HG02623 (cell line): Measurements from ENCODE around the gene CCDC106.

ENCODE experiments used
- ATAC-seq: cut with Tn5 transposase; IDR thresholded peaks from one replicate; pipeline ENCODE4 v1.9.1; 2021; ENCODE audit warnings: moderate library complexity; ENCODE audit not compliant: unreplicated experiment

CCDC106 gene

DNA sequence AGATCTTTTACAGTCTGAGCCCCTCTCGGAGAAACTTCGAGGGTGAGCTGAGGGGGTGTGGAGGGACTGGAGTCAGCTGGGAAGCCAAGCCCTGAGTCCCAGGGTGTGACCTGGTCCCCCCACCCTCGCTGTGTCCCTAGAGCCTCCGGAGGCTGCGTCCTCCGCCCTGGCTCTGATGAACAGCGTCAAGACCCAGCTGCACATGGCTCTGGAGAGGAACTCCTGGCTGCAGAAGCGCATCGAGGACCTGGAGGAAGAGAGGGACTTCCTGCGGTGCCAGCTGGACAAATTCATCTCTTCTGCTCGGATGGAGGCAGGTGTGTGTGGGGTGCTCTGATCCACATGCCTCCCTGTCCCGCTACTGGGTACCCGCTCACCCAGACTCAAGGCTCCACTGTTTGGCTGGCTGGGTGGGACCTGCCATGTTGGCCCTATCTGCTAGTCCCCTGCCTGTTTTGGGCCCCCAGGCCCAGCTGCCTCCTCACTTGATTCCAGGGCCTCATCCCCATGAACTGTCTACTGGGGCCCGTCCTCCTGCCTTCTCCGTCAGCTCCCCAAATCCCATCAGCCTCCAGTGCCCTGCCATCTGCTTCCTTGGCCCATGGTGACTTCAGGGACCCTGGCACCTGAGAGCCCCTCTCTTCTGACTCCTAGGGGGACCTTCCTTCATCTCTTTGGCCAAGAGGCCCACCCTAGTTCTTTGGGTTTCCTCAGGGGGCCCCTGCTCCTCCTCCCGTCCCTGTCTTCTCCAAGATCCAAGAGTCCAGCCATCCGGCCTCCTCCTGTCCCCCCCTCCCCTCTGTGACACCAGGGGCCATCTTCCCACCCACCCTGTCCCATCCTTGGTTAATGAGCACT, 1.5 kb downstream of the CCDC106 start:
- no peak for ATAC-seq

DNA sequence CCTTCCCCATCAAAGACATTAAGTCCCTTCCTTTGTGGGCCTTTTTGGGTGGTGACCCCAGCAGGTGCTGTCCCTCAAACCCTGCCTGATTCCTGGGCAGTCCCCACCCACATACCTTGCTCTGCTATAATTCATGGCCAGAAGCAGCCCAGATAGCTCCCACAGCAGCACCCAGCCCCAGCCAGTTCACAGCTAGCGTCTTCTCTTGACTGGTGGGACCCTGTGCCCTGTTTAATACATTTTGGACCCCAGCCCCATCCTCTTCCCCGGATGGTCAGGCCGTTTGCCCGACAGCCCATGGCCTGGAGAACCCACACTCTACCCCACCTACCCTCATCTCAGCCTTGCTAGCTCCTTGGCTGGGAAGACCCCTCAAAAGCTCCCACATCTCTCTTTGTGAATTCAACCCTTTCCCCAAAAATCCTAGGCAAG, 2.1 kb downstream of the CCDC106 start:
- no peak for ATAC-seq

- ATAC-seq: no peak
Observed at GRCh38 chr19:55650602-55651230, 2.7 kb downstream of the CCDC106 start.

DNA sequence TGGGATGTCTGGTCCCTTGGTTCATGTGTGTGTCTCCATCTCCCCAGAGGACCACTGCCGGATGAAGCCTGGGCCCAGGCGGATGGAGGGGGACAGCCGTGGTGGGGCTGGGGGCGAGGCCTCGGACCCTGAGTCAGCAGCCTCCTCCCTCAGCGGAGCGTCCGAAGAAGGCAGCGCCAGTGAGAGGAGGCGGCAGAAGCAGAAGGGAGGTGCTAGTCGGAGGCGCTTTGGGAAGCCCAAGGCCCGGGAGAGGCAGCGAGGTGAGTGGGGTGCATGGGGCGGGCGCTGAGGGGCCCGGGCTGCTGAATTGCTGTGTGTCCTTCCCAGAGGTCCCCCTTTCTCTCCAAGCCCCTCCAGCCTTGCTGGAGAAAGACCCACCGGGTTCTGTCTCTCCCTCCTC, 3.2 kb downstream of the CCDC106 start:
- ATAC-seq: no peak

- no peak for ATAC-seq
Observed at GRCh38 chr19:55652311-55653128, 4.5 kb downstream of the CCDC106 start.

GRCh38 chr19:55653651-55654322, 5.8 kb downstream of the CCDC106 start:
- peak; percentile 41 for ATAC-seq

GRCh38 chr19:55654323-55654867, 6.4 kb downstream of the CCDC106 start:
- ATAC-seq: peak; percentile 57

- peak; percentile 28 for ATAC-seq
Observed at GRCh38 chr19:55654868-55655647, 7.0 kb downstream of the CCDC106 start, which contains the start of gene U2AF2. Gene U2AF2 (plus strand): TSS chr19:55655035. CDS start chr19:55655105, 70 bp downstream.

GRCh38 chr19:55655648-55656040, 7.6 kb downstream of the CCDC106 start:
- ATAC-seq: no peak

GRCh38 chr19:55656552-55656951, 8.5 kb downstream of the CCDC106 start:
- ATAC-seq: no peak

DNA sequence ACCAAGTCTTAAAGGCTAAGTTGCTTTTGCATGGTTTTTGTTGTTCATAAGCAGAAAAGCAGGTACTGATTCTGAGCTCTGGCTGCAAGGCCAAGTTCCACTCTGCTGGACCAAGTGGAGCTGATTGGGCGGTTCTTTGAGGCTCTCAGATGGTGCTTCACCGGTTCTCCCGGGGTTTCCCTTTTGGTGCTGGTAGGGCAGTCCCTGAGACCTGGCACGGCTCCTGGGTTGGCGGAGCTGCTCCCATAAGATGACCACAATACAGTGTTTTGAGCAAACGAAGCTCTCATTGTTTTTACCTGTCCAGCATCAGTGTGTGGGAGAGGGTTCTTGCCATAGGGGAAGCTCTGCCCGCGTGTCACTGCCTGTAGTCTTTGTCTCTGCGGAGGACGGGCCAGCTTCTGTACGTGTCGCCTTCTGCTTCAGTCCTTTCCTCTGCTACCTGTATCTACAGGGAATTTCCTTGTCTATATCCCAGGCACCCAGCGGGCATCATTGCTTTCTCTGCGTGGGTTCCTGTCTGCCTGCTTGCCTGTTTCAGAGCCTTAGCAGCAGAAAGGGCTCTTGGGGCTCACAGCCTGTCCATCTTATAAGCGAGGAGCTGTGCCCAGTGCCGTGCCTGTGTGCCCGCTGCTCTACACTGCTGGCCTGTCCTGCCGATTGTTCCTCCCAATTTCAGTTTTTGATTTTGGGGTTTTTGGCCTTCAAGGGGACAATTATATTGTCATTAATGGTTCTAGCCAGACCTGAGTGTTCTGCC, 9.2 kb downstream of the CCDC106 start:
- ATAC-seq: no peak

DNA sequence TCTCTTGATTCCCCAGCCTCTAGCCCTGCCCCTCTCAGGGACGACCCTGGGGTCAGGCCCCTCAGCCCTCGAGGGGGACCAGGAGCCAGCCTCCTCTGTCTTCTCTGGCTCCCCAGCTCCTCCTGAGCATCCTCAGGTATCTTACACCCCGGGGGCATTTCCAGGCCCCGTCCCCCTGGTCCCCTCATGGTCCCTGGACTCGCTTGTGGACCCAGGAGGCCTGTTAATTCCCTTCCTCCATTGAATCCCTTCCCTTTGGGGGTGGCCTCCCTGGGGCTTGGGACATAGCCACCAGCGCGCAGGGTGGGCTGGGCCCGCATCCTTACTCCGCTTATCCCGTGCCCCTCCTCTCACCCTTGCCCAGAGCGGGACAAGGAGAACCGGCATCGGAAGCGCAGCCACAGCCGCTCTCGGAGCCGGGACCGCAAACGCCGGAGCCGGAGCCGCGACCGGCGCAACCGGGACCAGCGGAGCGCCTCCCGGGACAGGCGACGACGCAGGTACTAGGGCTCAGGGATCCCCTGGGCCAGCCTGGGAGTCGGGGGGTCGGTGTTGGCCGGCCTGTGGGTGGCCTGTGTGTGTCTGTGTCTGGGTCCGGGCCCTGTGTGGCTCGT, 10.9 kb downstream of the CCDC106 start:
- no peak for ATAC-seq

- ATAC-seq: no peak
Observed at GRCh38 chr19:55659822-55660221, 11.8 kb downstream of the CCDC106 start.

DNA sequence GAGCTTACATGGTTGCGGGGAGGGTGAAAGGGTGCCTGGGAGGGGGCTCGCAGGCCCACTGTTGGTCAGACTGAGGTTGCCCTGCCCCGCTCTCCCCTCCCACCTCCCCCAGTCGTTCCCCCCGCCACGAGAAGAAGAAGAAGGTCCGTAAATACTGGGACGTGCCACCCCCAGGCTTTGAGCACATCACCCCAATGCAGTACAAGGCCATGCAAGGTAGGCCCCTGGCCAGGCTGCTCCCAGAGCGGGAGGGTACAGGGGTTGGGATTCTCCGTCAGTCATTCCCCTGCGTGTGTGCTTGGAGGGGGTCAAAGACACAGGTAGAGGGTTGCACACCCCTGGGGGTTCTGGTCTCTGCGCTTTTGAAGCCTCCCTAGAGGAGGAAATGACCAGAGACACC, 12.4 kb downstream of the CCDC106 start:
- ATAC-seq: no peak

DNA sequence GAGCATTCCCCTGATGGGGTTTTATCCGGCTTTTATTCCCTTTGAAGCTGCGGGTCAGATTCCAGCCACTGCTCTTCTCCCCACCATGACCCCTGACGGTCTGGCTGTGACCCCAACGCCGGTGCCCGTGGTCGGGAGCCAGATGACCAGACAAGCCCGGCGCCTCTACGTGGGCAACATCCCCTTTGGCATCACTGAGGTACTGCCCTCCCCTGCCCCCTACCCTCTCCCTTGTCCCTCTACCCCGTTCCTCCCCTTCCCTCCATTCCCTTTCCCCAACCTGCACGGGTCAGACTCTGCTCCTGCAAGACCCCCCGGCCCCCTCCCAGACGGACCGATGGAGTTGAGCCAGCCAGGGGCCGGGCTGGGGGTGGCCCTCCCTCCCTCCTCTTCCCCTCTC, 13.0 kb downstream of the CCDC106 start:
- ATAC-seq: no peak

DNA sequence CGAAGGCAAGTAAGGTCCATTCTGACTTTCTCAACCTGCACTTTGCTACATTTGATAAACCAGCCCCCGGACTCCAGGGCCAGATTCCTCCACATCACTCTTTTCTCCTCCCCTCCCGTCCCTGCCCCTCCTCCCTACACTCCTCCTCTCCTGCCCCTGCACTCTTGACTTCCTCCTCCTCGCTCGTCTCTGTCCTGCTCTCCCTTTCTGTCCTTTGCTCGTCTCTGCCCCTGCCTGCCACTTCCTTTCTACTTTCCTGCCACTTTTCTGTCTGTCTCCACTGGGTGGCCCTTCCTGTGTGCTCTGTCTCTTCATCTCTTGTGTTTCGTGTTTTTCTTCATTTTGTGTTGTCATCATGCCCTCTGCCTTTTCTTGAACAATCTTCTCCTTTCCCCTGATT, 13.8 kb downstream of the CCDC106 start:
- ATAC-seq: no peak

GRCh38 chr19:55663846-55664536, 16.0 kb downstream of the CCDC106 start:
- no peak for ATAC-seq
